Measurements from ENCODE around the gene PDZK1IP1. TPM values are rescaled to one million over a fixed set of nuclear protein-coding genes. Genes with fewer than 3 reads are reported as not detected.

Gene PDZK1IP1
- total RNA-seq, 1 donor from 2014 or later = not detected

DNA sequence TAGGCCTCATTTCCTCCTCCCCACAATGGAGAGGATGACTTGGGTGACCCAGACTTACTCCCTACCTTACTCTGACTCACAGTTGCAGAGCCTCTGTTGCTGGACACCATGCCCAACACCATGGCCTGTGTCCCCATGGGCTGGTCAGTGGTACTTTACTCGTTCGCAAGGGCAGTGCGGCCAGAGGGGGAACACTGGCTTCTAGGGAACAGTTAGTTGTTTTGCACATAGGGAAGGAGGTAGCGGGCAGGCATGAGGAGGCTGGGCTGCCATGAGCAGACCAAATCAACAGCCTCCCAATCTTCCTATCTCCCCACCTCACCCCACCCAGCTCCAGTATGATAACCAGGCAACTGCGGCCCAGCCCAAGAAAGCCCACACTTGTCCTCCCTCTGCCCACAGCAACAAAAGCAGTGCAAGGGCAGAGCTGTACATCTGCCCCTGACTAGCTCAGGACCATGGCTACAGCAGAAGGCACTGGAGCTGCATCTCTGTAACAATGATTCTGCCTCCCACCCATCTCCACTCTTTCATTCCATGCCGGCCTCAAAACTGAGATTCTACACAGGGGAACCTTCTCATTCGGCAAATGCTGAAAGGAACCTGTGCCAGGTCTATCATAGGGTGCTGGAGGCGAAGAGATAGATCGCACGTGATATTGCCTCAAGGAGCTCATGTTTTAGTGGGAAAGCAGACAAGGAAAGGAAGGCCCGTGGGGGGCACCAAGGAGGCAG, 23.6 kb upstream of the PDZK1IP1 start:
- Mint-ChIP-seq H3K27me3 (peaks cover 36% of the 10 kb centered on the region), H3K4me1 (ENCODE audit: low read depth) (no peaks in the 10 kb centered on the region), H3K36me3 (ENCODE audit: insufficient read depth) (no peaks in the 10 kb centered on the region), H3K9me3 (ENCODE audit: low read depth) (no peaks in the 10 kb centered on the region), H3K4me3 (ENCODE audit: low read depth) (no peak overlapping the region), H3K27ac (no peak overlapping the region)
- TF ChIP-seq, protein P1, sequence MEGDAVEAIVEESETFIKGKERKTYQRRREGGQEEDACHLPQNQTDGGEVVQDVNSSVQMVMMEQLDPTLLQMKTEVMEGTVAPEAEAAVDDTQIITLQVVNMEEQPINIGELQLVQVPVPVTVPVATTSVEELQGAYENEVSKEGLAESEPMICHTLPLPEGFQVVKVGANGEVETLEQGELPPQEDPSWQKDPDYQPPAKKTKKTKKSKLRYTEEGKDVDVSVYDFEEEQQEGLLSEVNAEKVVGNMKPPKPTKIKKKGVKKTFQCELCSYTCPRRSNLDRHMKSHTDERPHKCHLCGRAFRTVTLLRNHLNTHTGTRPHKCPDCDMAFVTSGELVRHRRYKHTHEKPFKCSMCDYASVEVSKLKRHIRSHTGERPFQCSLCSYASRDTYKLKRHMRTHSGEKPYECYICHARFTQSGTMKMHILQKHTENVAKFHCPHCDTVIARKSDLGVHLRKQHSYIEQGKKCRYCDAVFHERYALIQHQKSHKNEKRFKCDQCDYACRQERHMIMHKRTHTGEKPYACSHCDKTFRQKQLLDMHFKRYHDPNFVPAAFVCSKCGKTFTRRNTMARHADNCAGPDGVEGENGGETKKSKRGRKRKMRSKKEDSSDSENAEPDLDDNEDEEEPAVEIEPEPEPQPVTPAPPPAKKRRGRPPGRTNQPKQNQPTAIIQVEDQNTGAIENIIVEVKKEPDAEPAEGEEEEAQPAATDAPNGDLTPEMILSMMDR (IDR thresholded peaks at IDR 0.05; ENCODE audit: unreplicated experiment) = no peak
- no peak for DNase-seq (ENCODE audit: low spot score, unreplicated experiment)

DNA sequence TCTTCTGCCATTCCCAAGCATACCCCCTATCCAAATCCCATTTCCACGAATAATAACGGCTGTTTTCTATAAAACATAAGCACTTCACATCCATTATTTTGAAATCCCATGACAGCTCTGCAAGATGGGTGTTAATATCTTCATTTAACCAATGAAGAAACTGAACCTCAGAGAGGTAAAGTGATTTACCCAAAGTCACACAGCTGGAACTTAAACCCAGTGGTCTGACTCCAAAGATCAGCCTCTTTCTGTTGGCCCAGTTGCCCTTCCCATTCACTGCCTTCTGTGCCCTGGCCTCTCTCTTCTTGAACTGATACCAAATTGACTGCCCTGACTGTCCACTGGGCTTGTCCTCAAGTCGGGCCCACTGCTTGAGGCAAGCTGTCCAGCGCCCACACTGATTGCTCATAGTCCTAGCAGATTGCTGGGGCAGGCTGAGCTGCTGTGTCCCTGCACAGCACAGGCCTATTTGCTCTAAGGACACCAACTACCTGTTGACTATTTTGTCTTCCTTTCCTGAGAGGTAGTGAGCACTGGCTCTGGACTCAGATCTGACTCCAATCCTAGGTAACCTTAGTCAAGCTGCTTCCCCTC, 22.9 kb upstream of the PDZK1IP1 start:
- no peaks in the 10 kb centered on the region for H3K36me3 Mint-ChIP-seq (ENCODE audit: insufficient read depth)
- TF ChIP-seq, protein P1 (IDR thresholded peaks at IDR 0.05; ENCODE audit: unreplicated experiment) = no peak
- H3K27me3 Mint-ChIP-seq = peaks cover 39% of the 10 kb centered on the region
- H3K4me3 Mint-ChIP-seq (ENCODE audit: low read depth) = no peak overlapping the region
- H3K27ac Mint-ChIP-seq = no peak overlapping the region
- H3K4me1 Mint-ChIP-seq (ENCODE audit: low read depth) = no peaks in the 10 kb centered on the region
- H3K9me3 Mint-ChIP-seq (ENCODE audit: low read depth) = no peaks in the 10 kb centered on the region
- DNase-seq (ENCODE audit: low spot score, unreplicated experiment) = no peak

- peaks cover 38% of the 10 kb centered on the region for H3K27me3 Mint-ChIP-seq
- TF ChIP-seq, protein P1 (IDR thresholded peaks at IDR 0.05; ENCODE audit: unreplicated experiment) = no peak
- no peaks in the 10 kb centered on the region for H3K36me3 Mint-ChIP-seq (ENCODE audit: insufficient read depth)
- H3K4me1 Mint-ChIP-seq (ENCODE audit: low read depth) = no peaks in the 10 kb centered on the region
- H3K4me3 Mint-ChIP-seq (ENCODE audit: low read depth) = no peak overlapping the region
- H3K9me3 Mint-ChIP-seq (ENCODE audit: low read depth) = no peaks in the 10 kb centered on the region
- H3K27ac Mint-ChIP-seq = no peak overlapping the region
- no peak for DNase-seq (ENCODE audit: low spot score, unreplicated experiment)
These were observed 22.0 kb upstream of the PDZK1IP1 start for GRCh38 chr1:47211796-47212269.

DNA sequence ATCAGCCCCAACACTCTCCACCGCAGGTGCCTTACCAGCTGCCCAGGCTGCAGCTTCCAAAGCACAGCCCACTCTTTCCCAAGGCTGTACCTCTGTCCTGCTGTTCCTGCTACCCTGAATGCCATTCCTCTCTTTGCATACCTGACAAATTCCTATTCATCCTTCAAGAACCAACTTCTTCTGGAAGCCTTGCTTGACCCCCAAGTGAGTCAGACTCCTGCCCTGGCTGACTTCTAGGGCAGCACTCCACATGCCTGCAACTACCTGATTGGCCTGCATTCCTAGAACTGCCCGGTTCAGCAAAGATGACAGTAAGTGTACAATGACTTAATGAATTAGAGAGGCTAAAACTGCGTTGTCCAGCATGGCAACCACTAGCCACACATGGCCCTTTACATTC, 20.8 kb upstream of the PDZK1IP1 start:
- DNase-seq (ENCODE audit: low spot score, unreplicated experiment) = no peak
- peaks cover 47% of the 10 kb centered on the region for H3K27me3 Mint-ChIP-seq

GRCh38 chr1:47209725-47210325, 20.0 kb upstream of the PDZK1IP1 start:
- Mint-ChIP-seq H3K36me3 (ENCODE audit: insufficient read depth) (no peaks in the 10 kb centered on the region), H3K27ac (no peak overlapping the region), H3K9me3 (ENCODE audit: low read depth) (no peaks in the 10 kb centered on the region), H3K27me3 (peaks cover 51% of the 10 kb centered on the region), H3K4me3 (ENCODE audit: low read depth) (no peak overlapping the region), H3K4me1 (ENCODE audit: low read depth) (no peaks in the 10 kb centered on the region)
- DNase-seq (ENCODE audit: low spot score, unreplicated experiment) = no peak
- TF ChIP-seq, protein P1 (IDR thresholded peaks at IDR 0.05; ENCODE audit: unreplicated experiment) = no peak

More for the DNA sequence above, 20.8 kb upstream of the PDZK1IP1 start:
- Mint-ChIP-seq H3K36me3 (ENCODE audit: insufficient read depth) (no peaks in the 10 kb centered on the region), H3K4me1 (ENCODE audit: low read depth) (no peaks in the 10 kb centered on the region), H3K27ac (no peak overlapping the region), H3K4me3 (ENCODE audit: low read depth) (no peak overlapping the region), H3K9me3 (ENCODE audit: low read depth) (no peaks in the 10 kb centered on the region)
- TF ChIP-seq, protein P1 (IDR thresholded peaks at IDR 0.05; ENCODE audit: unreplicated experiment) = no peak
